CD8-positive, alpha-beta memory T cell (primary cell): ENCODE data around the gene SPATA1. TPM values are rescaled to one million over a fixed set of nuclear protein-coding genes. Genes with fewer than 3 reads are reported as not detected.
A peak's percentile ranks its signal among the peaks of the same experiment; 100 is the strongest.

Experiments used
- CTCF ChIA-PET: fragments of 350-600 bp; sonication (Branson Sonifier 250); formaldehyde crosslinking; loops from one replicate; lab custom pipeline; 2021; ENCODE audit warnings: antibody characterized with exemption; lab: Charles Lee
- POLR2A ChIA-PET: fragments of 350-600 bp; sonication (Branson Sonifier 250); formaldehyde crosslinking; loops from one replicate; lab custom pipeline; 2021; ENCODE audit warnings: antibody characterized with exemption; lab: Charles Lee
- DNase-seq, 5 donors: peaks; one replicate each; pipeline versions ENCODE4 v3.0.0 to v3.0.0-alpha.2; 2020 to 2022; ENCODE audit warnings: mixed read lengths in 1 of 5
- H3K27ac ChIP-seq: one replicate; pipeline ENCODE4 v1.7.0; 2013; ENCODE audit warnings: low read depth, mild to moderate bottlenecking, low read length, moderate library complexity
- H3K27me3 ChIP-seq: 2 replicates; pipeline ENCODE4 v1.7.0; 2013; ENCODE audit warnings: low read length, mild to moderate bottlenecking; ENCODE audit not compliant: insufficient read depth, poor library complexity, severe bottlenecking
- H3K36me3 ChIP-seq: 2 replicates; pipeline ENCODE4 v1.7.0; 2013; ENCODE audit warnings: mild to moderate bottlenecking, low read length, moderate library complexity; ENCODE audit not compliant: insufficient read depth
- H3K4me1 ChIP-seq: 2 replicates; pipeline ENCODE4 v1.7.0; 2013; ENCODE audit warnings: mild to moderate bottlenecking, low read length, moderate library complexity; ENCODE audit not compliant: insufficient read depth
- H3K4me3 ChIP-seq: 2 replicates; pipeline ENCODE4 v1.7.0; 2013; ENCODE audit warnings: mild to moderate bottlenecking, low read length
- H3K9me3 ChIP-seq: 2 replicates; pipeline ENCODE4 v1.7.0; 2013; ENCODE audit warnings: mild to moderate bottlenecking, low read length
- H3K27ac Mint-ChIP-seq, 8 donors: one replicate each; pipeline ENCODE4 v1.8.0; 2020 to 2021; ENCODE audit warnings: mixed read lengths in 8 of 8, mild to moderate bottlenecking in 6 of 8, inconsistent platforms in 3 of 8, moderate library complexity in 3 of 8
- H3K27me3 Mint-ChIP-seq, 2 donors: one replicate each; pipeline ENCODE4 v1.8.0; 2020 to 2021; ENCODE audit warnings: mixed read lengths in 2 of 2, mild to moderate bottlenecking in 1 of 2, moderate library complexity in 1 of 2
- H3K36me3 Mint-ChIP-seq, 3 donors: one replicate each; pipeline ENCODE4 v1.8.0; 2020 to 2021; ENCODE audit warnings: mixed read lengths in 3 of 3, inconsistent platforms in 1 of 3, mild to moderate bottlenecking in 1 of 3
- H3K4me1 Mint-ChIP-seq, 3 donors: one replicate each; pipeline ENCODE4 v1.8.0; 2020 to 2021; ENCODE audit warnings: mixed read lengths in 3 of 3, inconsistent platforms in 1 of 3, mild to moderate bottlenecking in 1 of 3
- H3K4me3 Mint-ChIP-seq, 7 donors: one replicate each; pipeline ENCODE4 v1.8.0; 2020 to 2021; ENCODE audit warnings: mixed read lengths in 7 of 7, mild to moderate bottlenecking in 6 of 7, moderate library complexity in 4 of 7, inconsistent platforms in 2 of 7
- H3K9me3 Mint-ChIP-seq, 5 donors: one replicate each; pipeline ENCODE4 v1.8.0; 2020 to 2022; ENCODE audit warnings: mixed read lengths in 5 of 5, mild to moderate bottlenecking in 3 of 5, moderate library complexity in 2 of 5, inconsistent platforms in 1 of 5
- polyA plus RNA-seq: library from polyadenylated mRNA; unstranded; fragments of 300-500 nt; fragmentation: Illumina TruSeq; gene quantifications from one replicate; pipeline ENCODE4 v1.2.3, GENCODE V29; 2021
- total RNA-seq, 2 experiments: library from RNA; stranded (reverse); gene quantifications; one replicate each; pipeline ENCODE4 v1.2.3, GENCODE V29; 2021

SPATA1 gene
- total and polyA plus RNA-seq, 3 experiments from 2014 or later: 0.55 to 0.69 TPM; not detected in 1

- no peaks in the 10 kb centered on the region for H3K27me3 ChIP-seq
- Mint-ChIP-seq H3K36me3 (peaks cover 22 to 54% (median 29%) of the 10 kb centered on the region in 3 donors), H3K9me3 (peaks cover 3 to 9% (median 6%) of the 10 kb centered on the region in 5 donors), H3K4me3 (peak overlapping the region; percentile 46 to 100 (median 98)), H3K4me1 (peaks cover 43 to 61% (median 55%) of the 10 kb centered on the region in 3 donors), H3K27ac (peak overlapping the region in 1 of 8 donors; percentile 42), H3K27me3 (peaks cover 15 to 23% of the 10 kb centered on the region in 2 donors)
- H3K27ac ChIP-seq: peak overlapping the region; percentile 85
- peaks cover 35% of the 10 kb centered on the region for H3K4me1 ChIP-seq
- peak overlapping the region; percentile 54 for H3K4me3 ChIP-seq
- peaks cover 21% of the 10 kb centered on the region for H3K36me3 ChIP-seq
- ChIA-PET POLR2A (interaction anchor here (1.3 to 3.0 kb wide), 3 partner anchors 12 to 93 kb away, joined by 3 to 13 read pairs (median 12); partner anchors contain the start of genes CTBS, GNG5 and SPATA1), CTCF (interaction anchor here (1.3 to 1.8 kb wide), 4 partner anchors 25 to 336 kb away, joined by 4 to 8 read pairs (median 5); partner anchors contain the start of genes CTBS, GNG5, PRKACB and SPATA1)
- no peak for DNase-seq
- H3K9me3 ChIP-seq: no peaks in the 10 kb centered on the region
These were observed 25.5 kb upstream of the SPATA1 start for GRCh38 chr1:84480650-84481049.

DNA sequence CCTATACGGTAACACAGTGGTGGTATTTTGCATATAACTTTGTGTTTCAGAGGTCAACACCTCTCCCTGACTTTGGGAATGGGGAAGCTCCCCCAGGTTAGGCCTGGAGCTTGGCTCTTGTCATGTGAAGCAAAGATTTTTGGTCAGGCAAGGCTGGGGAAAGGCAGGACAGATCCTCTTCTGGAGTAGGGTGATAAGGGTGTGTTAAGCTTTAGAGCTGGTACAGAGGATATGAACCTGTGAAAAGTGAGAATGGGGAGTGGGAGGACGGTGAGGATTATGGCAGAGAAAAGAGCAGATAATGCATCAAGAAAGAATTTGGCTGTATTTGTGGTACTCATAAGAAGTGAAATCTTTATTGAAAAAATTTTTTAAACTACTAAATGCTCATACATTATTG, 24.9 kb upstream of the SPATA1 start:
- H3K27ac Mint-ChIP-seq: peak overlapping the region in 2 of 8 donors; percentile 24 to 33
- CTCF ChIA-PET: interaction anchor here (1.8 kb wide), 1 partner anchor 93 kb away, joined by 6 read pairs; the partner anchor contains the start of gene CTBS
- POLR2A ChIA-PET: no interaction called here
- H3K9me3 ChIP-seq: no peaks in the 10 kb centered on the region
- peak overlapping the region; percentile 37 to 79 (median 57) for H3K4me3 Mint-ChIP-seq
- peaks cover 15 to 16% of the 10 kb centered on the region in 2 donors for H3K27me3 Mint-ChIP-seq
- H3K9me3 Mint-ChIP-seq: peaks cover 3 to 9% (median 6%) of the 10 kb centered on the region in 5 donors
- peaks cover 27 to 59% (median 29%) of the 10 kb centered on the region in 3 donors for H3K36me3 Mint-ChIP-seq
- H3K4me3 ChIP-seq: peak overlapping the region; percentile 32
- H3K4me1 Mint-ChIP-seq: peaks cover 48 to 67% (median 62%) of the 10 kb centered on the region in 3 donors
- H3K36me3 ChIP-seq: peaks cover 21% of the 10 kb centered on the region
- H3K27me3 ChIP-seq: no peaks in the 10 kb centered on the region
- no peak overlapping the region for H3K27ac ChIP-seq
- DNase-seq: no peak
- peaks cover 35% of the 10 kb centered on the region for H3K4me1 ChIP-seq

- Mint-ChIP-seq H3K27me3 (no peaks in the 10 kb centered on the region), H3K4me1 (peaks cover 40 to 59% (median 46%) of the 10 kb centered on the region in 3 donors), H3K9me3 (no peaks in the 10 kb centered on the region), H3K36me3 (peaks cover 7 to 82% (median 24%) of the 10 kb centered on the region in 3 donors), H3K4me3 (no peak overlapping the region), H3K27ac (no peak overlapping the region)
- Histone ChIP-seq H3K27me3 (no peaks in the 10 kb centered on the region), H3K4me1 (peaks cover 8% of the 10 kb centered on the region), H3K36me3 (peaks cover 44% of the 10 kb centered on the region), H3K4me3 (no peak overlapping the region), H3K9me3 (no peaks in the 10 kb centered on the region), H3K27ac (no peak overlapping the region)
- ChIA-PET CTCF (no interaction called here), POLR2A (no interaction called here)
- no peak for DNase-seq
These were observed 18.1 kb upstream of the SPATA1 start for GRCh38 chr1:84488107-84488506.

DNA sequence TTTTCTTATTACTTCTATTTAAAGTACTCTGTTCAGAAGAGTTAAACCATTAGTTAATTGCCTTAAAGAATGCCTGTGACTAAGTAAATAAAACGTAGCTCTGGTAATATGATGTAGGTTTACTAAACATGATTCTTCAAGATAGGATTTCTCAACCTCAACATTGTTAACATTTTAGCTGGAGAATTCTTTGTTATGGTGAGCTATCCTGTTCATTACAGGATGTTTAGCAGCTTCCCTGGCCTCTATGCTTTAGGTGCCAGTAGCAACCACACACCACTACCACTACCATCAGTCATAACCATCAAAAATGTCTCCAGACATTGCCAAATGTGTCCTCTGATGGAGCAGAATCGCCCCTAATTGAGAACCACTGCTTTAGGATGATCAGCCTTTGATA, 16.4 kb upstream of the SPATA1 start:
- no peak for DNase-seq
- Histone ChIP-seq H3K4me1 (peaks cover 8% of the 10 kb centered on the region), H3K27me3 (no peaks in the 10 kb centered on the region), H3K9me3 (no peaks in the 10 kb centered on the region), H3K36me3 (peaks cover 46% of the 10 kb centered on the region), H3K27ac (no peak overlapping the region), H3K4me3 (no peak overlapping the region)
- Mint-ChIP-seq H3K9me3 (no peaks in the 10 kb centered on the region), H3K36me3 (peaks cover 4 to 80% (median 23%) of the 10 kb centered on the region in 3 donors), H3K4me1 (peaks cover 31 to 46% (median 33%) of the 10 kb centered on the region in 3 donors), H3K27me3 (no peaks in the 10 kb centered on the region), H3K4me3 (no peak overlapping the region), H3K27ac (peak overlapping the region in 1 of 8 donors; percentile 40)
- ChIA-PET CTCF (no interaction called here), POLR2A (no interaction called here)

GRCh38 chr1:84492726-84493125, 13.5 kb upstream of the SPATA1 start:
- peak overlapping the region in 2 of 8 donors; percentile 12 to 26 for H3K27ac Mint-ChIP-seq
- no peaks in the 10 kb centered on the region for H3K27me3 Mint-ChIP-seq
- Histone ChIP-seq H3K4me1 (peaks cover 2% of the 10 kb centered on the region), H3K36me3 (peaks cover 65% of the 10 kb centered on the region), H3K27ac (no peak overlapping the region), H3K27me3 (no peaks in the 10 kb centered on the region), H3K9me3 (no peaks in the 10 kb centered on the region), H3K4me3 (no peak overlapping the region)
- peaks cover 4 to 84% (median 21%) of the 10 kb centered on the region in 3 donors for H3K36me3 Mint-ChIP-seq
- H3K4me1 Mint-ChIP-seq: peaks cover 12 to 30% (median 17%) of the 10 kb centered on the region in 3 donors
- POLR2A ChIA-PET: interaction anchor here (0.6 kb wide), 1 partner anchor 12 kb away, joined by 3 read pairs; no protein-coding TSS in a partner anchor
- CTCF ChIA-PET: interaction anchor here (0.7 to 1.5 kb wide), 2 partner anchors 13 to 50 kb away, joined by 3 to 4 read pairs; partner anchors contain the start of genes GNG5 and SPATA1
- no peak overlapping the region for H3K4me3 Mint-ChIP-seq
- H3K9me3 Mint-ChIP-seq: no peaks in the 10 kb centered on the region
- no peak for DNase-seq

DNA sequence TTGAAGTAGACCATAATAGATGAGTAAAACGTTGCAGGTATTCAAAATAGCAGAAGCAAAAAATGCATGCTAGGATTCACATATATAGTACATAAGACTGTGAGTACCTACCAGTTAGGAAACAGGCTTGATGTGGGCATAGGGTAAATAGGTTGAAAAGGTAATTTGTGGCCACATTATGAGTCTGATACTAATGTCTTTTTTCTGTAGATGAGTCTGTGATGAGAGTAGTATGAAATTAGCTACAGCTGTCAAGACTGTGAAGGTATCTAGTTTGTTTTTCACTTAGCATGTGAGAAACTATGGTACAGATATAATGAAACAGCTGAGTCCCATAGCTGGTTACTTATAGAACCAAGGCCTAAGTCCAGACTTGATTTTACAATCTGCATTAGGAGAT, 12.4 kb upstream of the SPATA1 start:
- ChIA-PET POLR2A (no interaction called here), CTCF (no interaction called here)
- peaks cover 69% of the 10 kb centered on the region for H3K36me3 ChIP-seq
- no peak for DNase-seq
- H3K36me3 Mint-ChIP-seq: peaks cover 4 to 90% (median 25%) of the 10 kb centered on the region in 3 donors
- peak overlapping the region in 5 of 8 donors; percentile 7 to 66 (median 53) for H3K27ac Mint-ChIP-seq
- H3K4me3 Mint-ChIP-seq: no peak overlapping the region
- peaks cover 4% of the 10 kb centered on the region for H3K4me1 ChIP-seq
- no peaks in the 10 kb centered on the region for H3K27me3 Mint-ChIP-seq
- peaks cover 8 to 27% (median 18%) of the 10 kb centered on the region in 3 donors for H3K4me1 Mint-ChIP-seq
- H3K27ac ChIP-seq: no peak overlapping the region
- H3K27me3 ChIP-seq: no peaks in the 10 kb centered on the region
- H3K9me3 ChIP-seq: no peaks in the 10 kb centered on the region
- H3K4me3 ChIP-seq: no peak overlapping the region
- H3K9me3 Mint-ChIP-seq: no peaks in the 10 kb centered on the region

GRCh38 chr1:84496498-84496897, 9.7 kb upstream of the SPATA1 start:
- no peak overlapping the region for H3K27ac ChIP-seq
- ChIA-PET POLR2A (no interaction called here), CTCF (no interaction called here)
- peak overlapping the region in 1 of 8 donors; percentile 3 for H3K27ac Mint-ChIP-seq
- H3K36me3 ChIP-seq: peaks cover 54% of the 10 kb centered on the region
- no peak overlapping the region for H3K4me3 Mint-ChIP-seq
- no peaks in the 10 kb centered on the region for H3K9me3 Mint-ChIP-seq
- peaks cover 14 to 37% (median 28%) of the 10 kb centered on the region in 3 donors for H3K4me1 Mint-ChIP-seq
- no peaks in the 10 kb centered on the region for H3K27me3 ChIP-seq
- H3K27me3 Mint-ChIP-seq: no peaks in the 10 kb centered on the region
- peaks cover 4% of the 10 kb centered on the region for H3K4me1 ChIP-seq
- no peak overlapping the region for H3K4me3 ChIP-seq
- H3K9me3 ChIP-seq: no peaks in the 10 kb centered on the region
- peaks cover 4 to 88% (median 21%) of the 10 kb centered on the region in 3 donors for H3K36me3 Mint-ChIP-seq
- no peak for DNase-seq

GRCh38 chr1:84497631-84498275, 8.4 kb upstream of the SPATA1 start:
- peaks cover 4 to 76% (median 21%) of the 10 kb centered on the region in 3 donors for H3K36me3 Mint-ChIP-seq
- H3K4me1 Mint-ChIP-seq: peaks cover 21 to 48% (median 33%) of the 10 kb centered on the region in 3 donors
- H3K9me3 ChIP-seq: no peaks in the 10 kb centered on the region
- H3K27me3 ChIP-seq: no peaks in the 10 kb centered on the region
- H3K4me3 ChIP-seq: no peak overlapping the region
- H3K4me1 ChIP-seq: peaks cover 8% of the 10 kb centered on the region
- no peaks in the 10 kb centered on the region for H3K9me3 Mint-ChIP-seq
- H3K27me3 Mint-ChIP-seq: no peaks in the 10 kb centered on the region
- H3K4me3 Mint-ChIP-seq: no peak overlapping the region
- CTCF ChIA-PET: interaction anchor here (1.0 kb wide), 1 partner anchor 9 kb away, joined by 3 read pairs; the partner anchor contains the start of genes GNG5 and SPATA1
- peak overlapping the region in 4 of 8 donors; percentile 12 to 60 (median 32) for H3K27ac Mint-ChIP-seq
- DNase-seq: peak in 1 of 5 donors; percentile 38
- no peak overlapping the region for H3K27ac ChIP-seq
- POLR2A ChIA-PET: interaction anchor here (0.8 kb wide), 1 partner anchor 77 kb away, joined by 3 read pairs; the partner anchor contains the start of gene CTBS
- peaks cover 42% of the 10 kb centered on the region for H3K36me3 ChIP-seq
